ENCODE data around the gene AHDC1. TPM values are rescaled to one million over a fixed set of nuclear protein-coding genes. Genes with fewer than 3 reads are reported as not detected.

AHDC1 gene
- total RNA-seq, 1 donor from 2014 or later: 7.0 TPM

DNA sequence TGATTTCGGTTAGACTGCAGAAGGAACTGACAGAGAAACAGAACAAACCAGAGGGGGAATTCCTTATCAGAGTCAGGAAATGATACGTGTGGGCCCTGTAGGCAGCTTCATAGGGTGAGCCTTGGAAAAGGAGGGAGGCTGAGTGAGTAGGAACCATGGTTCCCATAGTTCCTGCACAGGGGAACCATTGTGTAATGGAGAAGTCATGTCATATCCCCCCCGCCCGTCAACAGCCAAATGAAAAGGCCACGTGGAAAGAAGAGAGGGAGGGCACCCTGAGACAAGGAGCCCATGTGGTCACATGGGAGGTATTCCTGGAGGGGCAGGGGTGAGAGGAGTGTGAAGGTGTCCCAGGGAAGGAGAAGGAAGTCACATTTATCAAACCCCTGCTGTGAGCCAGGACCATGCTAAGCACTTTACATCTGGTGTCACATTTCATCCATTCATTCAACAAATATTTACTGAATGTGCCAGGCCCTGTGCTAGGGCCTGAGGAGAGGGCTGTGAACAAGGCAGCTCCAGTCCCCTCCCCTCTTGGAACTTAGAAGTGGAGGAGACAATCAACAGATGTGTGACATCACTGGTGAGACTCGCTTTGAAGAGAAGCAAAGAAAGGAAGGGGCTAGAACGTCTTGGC, 46.7 kb upstream of the AHDC1 start:
- Histone ChIP-seq H2AFZ (replicated peaks) (peak overlapping the region; percentile 75), H3K4me1 (peaks cover 27% of the 10 kb centered on the region), H3K4me2 (peak overlapping the region; percentile 16), H3K36me3 (no peaks in the 10 kb centered on the region), H4K20me1 (ENCODE audit: low read depth) (no peaks in the 10 kb centered on the region), H3K27ac (no peak overlapping the region), H3K4me3 (no peak overlapping the region), H3F3A (ENCODE audit: low read depth) (peaks cover 19% of the 10 kb centered on the region), H3K9me3 (ENCODE audit: low read depth) (no peaks in the 10 kb centered on the region), H3K79me2 (ENCODE audit: low read depth) (no peaks in the 10 kb centered on the region), H3K27me3 (no peaks in the 10 kb centered on the region), H3K9ac (no peak overlapping the region)
- peaks cover 39% of the 10 kb centered on the region for H3K4me1 Mint-ChIP-seq
- H3K36me3 Mint-ChIP-seq: no peaks in the 10 kb centered on the region
- H3K4me3 Mint-ChIP-seq: peak overlapping the region; percentile 2
- H3K27me3 Mint-ChIP-seq (ENCODE audit: insufficient read depth, low read depth): peaks cover 10% of the 10 kb centered on the region
- H3K9me3 Mint-ChIP-seq: no peaks in the 10 kb centered on the region
- TF ChIP-seq, protein P1, sequence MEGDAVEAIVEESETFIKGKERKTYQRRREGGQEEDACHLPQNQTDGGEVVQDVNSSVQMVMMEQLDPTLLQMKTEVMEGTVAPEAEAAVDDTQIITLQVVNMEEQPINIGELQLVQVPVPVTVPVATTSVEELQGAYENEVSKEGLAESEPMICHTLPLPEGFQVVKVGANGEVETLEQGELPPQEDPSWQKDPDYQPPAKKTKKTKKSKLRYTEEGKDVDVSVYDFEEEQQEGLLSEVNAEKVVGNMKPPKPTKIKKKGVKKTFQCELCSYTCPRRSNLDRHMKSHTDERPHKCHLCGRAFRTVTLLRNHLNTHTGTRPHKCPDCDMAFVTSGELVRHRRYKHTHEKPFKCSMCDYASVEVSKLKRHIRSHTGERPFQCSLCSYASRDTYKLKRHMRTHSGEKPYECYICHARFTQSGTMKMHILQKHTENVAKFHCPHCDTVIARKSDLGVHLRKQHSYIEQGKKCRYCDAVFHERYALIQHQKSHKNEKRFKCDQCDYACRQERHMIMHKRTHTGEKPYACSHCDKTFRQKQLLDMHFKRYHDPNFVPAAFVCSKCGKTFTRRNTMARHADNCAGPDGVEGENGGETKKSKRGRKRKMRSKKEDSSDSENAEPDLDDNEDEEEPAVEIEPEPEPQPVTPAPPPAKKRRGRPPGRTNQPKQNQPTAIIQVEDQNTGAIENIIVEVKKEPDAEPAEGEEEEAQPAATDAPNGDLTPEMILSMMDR (IDR thresholded peaks at IDR 0.05): no peak
- TF ChIP-seq EZH2phosphoT487 (IDR thresholded peaks at IDR 0.05) (no peak), EZH2 (IDR thresholded peaks at IDR 0.05) (no peak)
- peak overlapping the region; percentile 82 for H3K27ac Mint-ChIP-seq
- peak; percentile 53 for DNase-seq (ENCODE audit: low spot score)

DNA sequence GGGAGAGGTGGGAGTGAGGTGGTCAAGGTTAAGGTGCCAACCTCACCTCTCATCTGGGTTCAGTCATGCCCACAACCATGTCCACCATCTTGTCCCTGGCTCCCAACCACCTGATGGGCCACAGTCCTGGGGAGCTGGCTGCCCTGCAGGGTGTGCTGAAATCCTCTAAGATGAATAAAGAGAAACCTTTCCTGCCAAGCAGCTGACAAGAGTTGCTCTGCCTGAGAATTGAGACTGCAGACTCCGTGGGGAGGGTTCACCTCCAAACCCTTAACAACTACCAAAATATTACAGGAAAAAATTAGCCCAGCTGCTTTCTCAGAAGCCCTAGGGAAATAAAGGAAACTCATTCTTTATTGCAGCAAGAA, 46.2 kb upstream of the AHDC1 start:
- Histone ChIP-seq H3K9ac (no peak overlapping the region), H3K27me3 (no peaks in the 10 kb centered on the region), H3K79me2 (ENCODE audit: low read depth) (no peaks in the 10 kb centered on the region), H3K27ac (no peak overlapping the region), H3K4me3 (no peak overlapping the region), H3F3A (ENCODE audit: low read depth) (peaks cover 14% of the 10 kb centered on the region), H3K36me3 (no peaks in the 10 kb centered on the region), H2AFZ (replicated peaks) (no peak overlapping the region), H4K20me1 (ENCODE audit: low read depth) (no peaks in the 10 kb centered on the region), H3K9me3 (ENCODE audit: low read depth) (no peaks in the 10 kb centered on the region), H3K4me1 (peaks cover 22% of the 10 kb centered on the region), H3K4me2 (peak overlapping the region; percentile 16)
- Mint-ChIP-seq H3K9me3 (no peaks in the 10 kb centered on the region), H3K36me3 (no peaks in the 10 kb centered on the region), H3K27ac (peak overlapping the region; percentile 34), H3K27me3 (ENCODE audit: insufficient read depth, low read depth) (peaks cover 10% of the 10 kb centered on the region), H3K4me3 (peak overlapping the region; percentile 2), H3K4me1 (peaks cover 38% of the 10 kb centered on the region)
- no peak for DNase-seq (ENCODE audit: low spot score)
- TF ChIP-seq, protein P1 (IDR thresholded peaks at IDR 0.05): no peak
- TF ChIP-seq EZH2 (IDR thresholded peaks at IDR 0.05): no peak
- no peak for TF ChIP-seq EZH2phosphoT487 (IDR thresholded peaks at IDR 0.05)

DNA sequence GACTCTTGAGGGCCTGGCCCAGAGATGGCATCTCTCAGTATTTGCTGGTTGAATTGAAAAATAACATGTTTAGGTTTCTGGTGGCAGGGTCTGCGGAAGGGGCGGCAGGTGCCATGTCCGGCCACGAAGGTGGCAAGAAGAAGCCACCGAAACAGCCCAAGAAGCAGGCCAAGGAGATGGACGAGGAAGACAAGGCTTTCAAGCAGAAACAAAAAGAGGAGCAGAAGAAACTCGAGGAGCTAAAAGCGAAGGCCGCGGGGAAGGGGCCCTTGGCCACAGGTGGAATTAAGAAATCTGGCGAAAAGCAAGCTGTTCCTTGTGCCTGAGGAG, 45.3 kb upstream of the AHDC1 start:
- TF ChIP-seq EZH2 (IDR thresholded peaks at IDR 0.05) (no peak), EZH2phosphoT487 (IDR thresholded peaks at IDR 0.05) (no peak)
- TF ChIP-seq, protein P1 (IDR thresholded peaks at IDR 0.05): no peak
- H3K27me3 Mint-ChIP-seq (ENCODE audit: insufficient read depth, low read depth): peaks cover 10% of the 10 kb centered on the region
- H3K9me3 Mint-ChIP-seq: no peaks in the 10 kb centered on the region

More for the DNA sequence above, 45.3 kb upstream of the AHDC1 start:
- Histone ChIP-seq H3K79me2 (ENCODE audit: low read depth) (no peaks in the 10 kb centered on the region), H3F3A (ENCODE audit: low read depth) (peaks cover 11% of the 10 kb centered on the region), H2AFZ (replicated peaks) (no peak overlapping the region), H4K20me1 (ENCODE audit: low read depth) (no peaks in the 10 kb centered on the region), H3K4me3 (no peak overlapping the region), H3K27me3 (no peaks in the 10 kb centered on the region), H3K4me2 (no peak overlapping the region), H3K27ac (no peak overlapping the region), H3K9ac (no peak overlapping the region), H3K36me3 (no peaks in the 10 kb centered on the region), H3K9me3 (ENCODE audit: low read depth) (no peaks in the 10 kb centered on the region), H3K4me1 (peaks cover 19% of the 10 kb centered on the region)
- DNase-seq (ENCODE audit: low spot score): no peak
- Mint-ChIP-seq H3K4me1 (peaks cover 34% of the 10 kb centered on the region), H3K36me3 (no peaks in the 10 kb centered on the region), H3K4me3 (peak overlapping the region; percentile 42), H3K27ac (peak overlapping the region; percentile 88)

Measured in neural progenitor cell (in vitro differentiated cells).